ENCODE data around the gene BLOC1S4. TPM values are rescaled to one million over a fixed set of nuclear protein-coding genes. Genes with fewer than 3 reads are reported as not detected.

Gene BLOC1S4
- total RNA-seq, 1 experiment from 2014 or later, result 15.7 TPM

- H3K27ac ChIP-seq (ENCODE audit: low read depth, low read length), result peak overlapping the region; percentile 94
- H3K4me3 ChIP-seq (replicated peaks in 1 of 2; ENCODE audit: low read depth in 1 of 2, low read length in 2 of 2), result peak overlapping the region; percentile 34 to 39
- ChIA-PET RAD21 (ENCODE audit: low non-redundant PET in 1 of 2, low total read pairs in 2 of 2, uncharacterized antibody in 2 of 2, unreplicated experiment in 2 of 2) (no interaction called here), POLR2A (interaction anchor here (1.5 to 3.5 kb wide), 2 partner anchors 16 to 49 kb away, joined by 3 to 35 read pairs; partner anchors contain the start of gene MRFAP1), CTCF (interaction anchor here (0.6 to 2.2 kb wide), 4 partner anchors 8 to 185 kb away, joined by 3 to 10 read pairs (median 4); no protein-coding TSS in a partner anchor)
- peak; percentile 73 for ATAC-seq
- H3K9me3 ChIP-seq (ENCODE audit: control insufficient read depth in 1 of 2, insufficient read depth in 1 of 2, low read depth in 1 of 2, low read length in 2 of 2), result no peaks in the 10 kb centered on the region
- TF ChIP-seq EZH2phosphoT487 (IDR thresholded peaks at IDR 0.05; ENCODE audit: borderline replicate concordance) (no peak), ZNF274 (IDR thresholded peaks at IDR 0.05; ENCODE audit: low read depth, low read length) (no peak), REST (IDR thresholded peaks at IDR 0.05; ENCODE audit: low read depth) (no peak), SRF (IDR thresholded peaks at IDR 0.05; ENCODE audit: low read depth) (no peak), MAX (IDR thresholded peaks at IDR 0.05) (no peak), POLR2A (IDR thresholded peaks at IDR 0.05; ENCODE audit: borderline replicate concordance, extremely low read depth, insufficient read depth, insufficient read length) (no peak), ELF1 (IDR thresholded peaks at IDR 0.05; ENCODE audit: borderline replicate concordance, low read depth) (no peak), POLR2AphosphoS5 (IDR thresholded peaks at IDR 0.05; ENCODE audit: low read depth, low read length) (peak; percentile 62), RAD21 (IDR thresholded peaks at IDR 0.05; ENCODE audit: low read depth) (no peak), FOSL1 (IDR thresholded peaks at IDR 0.05; ENCODE audit: low read depth) (no peak), TCF7L2 (IDR thresholded peaks at IDR 0.05; ENCODE audit: borderline replicate concordance, extremely low read depth, insufficient read depth, insufficient read length) (peak; percentile 23), ZBTB33 (IDR thresholded peaks at IDR 0.05; ENCODE audit: extremely low read depth, insufficient replicate concordance, low read length) (no peak), CBX3 (IDR thresholded peaks at IDR 0.05; ENCODE audit: low read depth) (no peak), CEBPB (IDR thresholded peaks at IDR 0.05; ENCODE audit: low read depth) (no peak), CTCF (IDR thresholded peaks at IDR 0.05 in 2 of 3, conservative IDR thresholded peaks at IDR 0.05 in 1 of 3; ENCODE audit: borderline replicate concordance in 1 of 3, insufficient read depth in 1 of 3, low read depth in 2 of 3, low read length in 2 of 3) (no peak), SP1 (IDR thresholded peaks at IDR 0.05; ENCODE audit: low read depth) (no peak), ZFX (IDR thresholded peaks at IDR 0.05) (0 out of 2 replicates have a peak, but pooled peaks have one; percentile 26)
- no peaks in the 10 kb centered on the region for H4K20me1 ChIP-seq (ENCODE audit: insufficient read depth)
- no TSS peak for BruUV-seq (replicated peaks)
- no peaks in the 10 kb centered on the region for H3K27me3 ChIP-seq (ENCODE audit: insufficient read depth, low read length)
- H3K79me2 ChIP-seq (ENCODE audit: insufficient read depth, low read length), result no peaks in the 10 kb centered on the region
- no peaks in the 10 kb centered on the region for H3K9me2 ChIP-seq (ENCODE audit: insufficient read depth)
- H2AFZ ChIP-seq (ENCODE audit: low read depth, low read length, poor library complexity, severe bottlenecking), result peak overlapping the region; percentile 8
- intact Hi-C loops (cut with micrococcal nuclease), result loop anchor here (10.0 kb wide), 1 partner anchor 354 kb away; no protein-coding TSS in a partner anchor
- DNase-seq (ENCODE audit: low read depth, low spot score), result peak; percentile 75
- H3K9ac ChIP-seq (ENCODE audit: low read length), result peak overlapping the region; percentile 60
- H3K4me2 ChIP-seq (ENCODE audit: low read length), result peak overlapping the region; percentile 79
- no peaks in the 10 kb centered on the region for H3K36me3 ChIP-seq (ENCODE audit: control insufficient read depth in 1 of 2, insufficient read depth in 2 of 2, low read length in 2 of 2)
- peaks cover 39 to 57% of the 10 kb centered on the region in 2 experiments for H3K4me1 ChIP-seq (ENCODE audit: control insufficient read depth in 1 of 2, insufficient read depth in 2 of 2, low read length in 2 of 2)
Measured at GRCh38 chr4:6688879-6689505, 27.0 kb upstream of the BLOC1S4 start.
